K562 treated with DMSO at 1 percent for 4 hours (cell line): Measurements from ENCODE around the gene MAP3K7. TPM values are rescaled to one million over a fixed set of nuclear protein-coding genes. Genes with fewer than 3 reads are reported as not detected.

Source experiments
- total RNA-seq: library from RNA; unstranded; fragments of 300-600 nt; gene quantifications from 2 replicates; pipeline ENCODE4 v1.2.3, GENCODE V29; 2022; ENCODE audit not compliant: insufficient read depth

The MAP3K7 gene
- total RNA-seq = 14.9 and 19.1 TPM in 2 replicates

DNA sequence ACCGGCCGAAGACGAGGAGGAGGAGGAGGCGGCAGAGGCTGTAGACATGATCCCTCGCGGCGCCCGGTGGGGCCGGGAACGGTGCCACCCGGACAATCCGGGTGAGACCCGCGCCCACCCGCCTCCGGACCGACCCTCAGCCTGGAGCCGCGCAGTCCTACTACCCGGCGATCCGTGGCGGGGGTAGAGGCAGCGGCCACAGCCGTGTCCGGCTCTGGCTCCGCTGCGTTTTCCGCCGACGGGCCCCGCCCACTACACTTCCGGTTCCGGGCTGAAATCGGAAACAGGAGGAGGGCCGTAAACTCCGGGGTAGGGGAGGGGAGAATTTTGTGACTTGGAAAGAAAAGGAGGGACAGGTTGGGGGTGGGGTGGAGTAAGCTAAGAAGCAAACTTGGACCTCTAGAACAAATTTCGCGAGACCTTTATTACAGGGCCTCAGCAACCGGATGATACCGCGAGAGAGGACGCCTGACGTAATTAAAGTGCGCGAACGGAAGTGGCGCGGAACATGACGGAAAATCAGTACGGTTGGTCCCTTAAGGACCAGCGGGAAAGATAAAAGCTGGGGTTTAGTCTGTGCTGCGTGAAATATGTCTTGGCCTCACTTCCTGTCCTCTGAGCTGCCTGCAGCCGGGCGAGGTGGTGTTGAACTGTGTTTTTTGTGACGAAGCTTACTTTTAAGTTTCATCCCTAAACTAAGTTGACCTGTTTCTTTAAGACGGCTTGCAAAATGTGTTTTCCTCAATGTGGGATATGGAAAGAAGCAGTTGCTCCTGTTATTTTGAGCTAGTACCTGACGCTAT is at the start of gene MAP3K7:
Gene MAP3K7 (minus strand): TSS at position 237 of the 803 bp plus-strand sequence. CDS start 189 bp downstream, at position 48.

